ENCODE data around the gene KCP. TPM values are rescaled to one million over a fixed set of nuclear protein-coding genes. Genes with fewer than 3 reads are reported as not detected.

KCP gene
- total and polyA plus RNA-seq, 8 donors = 0.08 to 0.95 (median 0.35) TPM

GRCh38 chr7:128882134-128882533 is 28.4 kb downstream of the KCP start:
- intact Hi-C loops (cut with DNase I) = loop anchor here in 1 of 3 donors (5.0 kb wide), 1 partner anchor 270 kb away; no protein-coding TSS in a partner anchor

GRCh38 chr7:128881458-128882125 is 28.9 kb downstream of the KCP start:
- WGBS, 2 donors = 78 to 79% methylated on average over 10 of the region's 10 CpGs
- Histone ChIP-seq H3K4me3 (no peak overlapping the region), H3K27me3 (no peaks in the 10 kb centered on the region), H3K4me1 (no peaks in the 10 kb centered on the region), H3K9me3 (no peaks in the 10 kb centered on the region), H3K36me3 (no peaks in the 10 kb centered on the region), H3K27ac (no peak overlapping the region)
- ATAC-seq (no peak), FAIRE-seq (no peak), DNase-seq (peak in 2 of 6 donors; percentile 35 to 50)
- intact Hi-C loops (cut with DNase I) = loop anchor here in 1 of 3 donors (5.0 kb wide), 1 partner anchor 269 kb away; no protein-coding TSS in a partner anchor
- TF ChIP-seq CTCF (IDR thresholded peaks at IDR 0.05) = no peak

More at GRCh38 chr7:128882134-128882533, 28.4 kb downstream of the KCP start:
- no peaks in the 10 kb centered on the region for H3K9me3 ChIP-seq
- H3K27ac ChIP-seq = no peak overlapping the region
- ATAC-seq = no peak
- no peak overlapping the region for H3K4me3 ChIP-seq
- no peaks in the 10 kb centered on the region for H3K4me1 ChIP-seq
- TF ChIP-seq CTCF (IDR thresholded peaks at IDR 0.05) = no peak
- H3K27me3 ChIP-seq = no peaks in the 10 kb centered on the region
- 71 to 81% methylated on average over 8 of the region's 8 CpGs for WGBS, 2 donors
- FAIRE-seq = no peak
- peak in 2 of 6 donors; percentile 10 to 12 for DNase-seq
- no peaks in the 10 kb centered on the region for H3K36me3 ChIP-seq

- no peak for TF ChIP-seq CTCF (IDR thresholded peaks at IDR 0.05)
- Histone ChIP-seq H3K9me3 (no peaks in the 10 kb centered on the region), H3K27ac (no peak overlapping the region), H3K4me1 (no peaks in the 10 kb centered on the region), H3K4me3 (no peak overlapping the region), H3K27me3 (no peaks in the 10 kb centered on the region), H3K36me3 (no peaks in the 10 kb centered on the region)
- no peak for ATAC-seq
- intact Hi-C loops (cut with DNase I) = loop anchor here in 1 of 3 donors (5.0 kb wide), 1 partner anchor 269 kb away; no protein-coding TSS in a partner anchor
- WGBS, 2 donors = 60 to 76% methylated on average over 11 of the region's 11 CpGs
- FAIRE-seq = no peak
- DNase-seq = peak in 2 of 6 donors; percentile 43 to 54
These were observed 29.6 kb downstream of the KCP start for GRCh38 chr7:128880791-128881457.

- Histone ChIP-seq H3K27me3 (no peaks in the 10 kb centered on the region), H3K4me1 (no peaks in the 10 kb centered on the region), H3K27ac (no peak overlapping the region), H3K9me3 (no peaks in the 10 kb centered on the region), H3K4me3 (no peak overlapping the region), H3K36me3 (no peaks in the 10 kb centered on the region)
- DNase-seq (peak; percentile 57 to 90 (median 74)), ATAC-seq (peak; percentile 84 to 95 (median 92)), FAIRE-seq (no peak)
- peak; percentile 53 to 89 (median 67) for TF ChIP-seq CTCF (IDR thresholded peaks at IDR 0.05)
- WGBS, 2 donors = 36 to 45% methylated on average over 28 to 31 of the region's 31 CpGs
- intact Hi-C loops (cut with DNase I) = loop anchor here in 2 of 3 donors (5.0 to 10.0 kb wide), 3 partner anchors 265 to 403 kb away; partner anchors contain the start of gene METTL2B (in 1 of the 2)
These were observed 30.4 kb downstream of the KCP start for GRCh38 chr7:128879939-128880746.

Data from pancreas (tissue), 10 donors.